ENCODE measurements around the gene PDCD1LG2.
"Not testable (repeated sequence)": the region's sequence is repeated elsewhere in the genome, so short reads cannot be mapped to it uniquely, and the experiment has no call there.

The PDCD1LG2 gene

GRCh38 chr9:5494765-5495164 is 15.6 kb upstream of the PDCD1LG2 start:
- DNase-seq, result not testable (repeated sequence)

- DNase-seq, result no peak
Measured at GRCh38 chr9:5499157-5499556, 11.2 kb upstream of the PDCD1LG2 start.

GRCh38 chr9:5499889-5500398 is 10.4 kb upstream of the PDCD1LG2 start:
- DNase-seq, result no peak

GRCh38 chr9:5500441-5501235 is 9.7 kb upstream of the PDCD1LG2 start:
- DNase-seq, result no peak

GRCh38 chr9:5502553-5502952 is 7.8 kb upstream of the PDCD1LG2 start:
- DNase-seq, result no peak

- no peak for DNase-seq
Measured at GRCh38 chr9:5509573-5509972, 758 bp upstream of the PDCD1LG2 start.

GRCh38 chr9:5510989-5511388 is 658 bp downstream of the PDCD1LG2 start:
- no peak for DNase-seq

- DNase-seq, result no peak
Measured at GRCh38 chr9:5511476-5511875, 1.1 kb downstream of the PDCD1LG2 start.

GRCh38 chr9:5511935-5512580 is 1.7 kb downstream of the PDCD1LG2 start:
- DNase-seq, result no peak

GRCh38 chr9:5512658-5513452 is 2.5 kb downstream of the PDCD1LG2 start:
- no peak for DNase-seq

- DNase-seq, result no peak
Measured at GRCh38 chr9:5513966-5514616, 3.8 kb downstream of the PDCD1LG2 start.

GRCh38 chr9:5514617-5515260 is 4.4 kb downstream of the PDCD1LG2 start:
- no peak for DNase-seq

- no peak for DNase-seq
Measured at GRCh38 chr9:5515261-5515650, 4.9 kb downstream of the PDCD1LG2 start.

GRCh38 chr9:5516453-5517220 is 6.3 kb downstream of the PDCD1LG2 start:
- DNase-seq, result no peak

GRCh38 chr9:5518171-5518936 is 8.0 kb downstream of the PDCD1LG2 start:
- DNase-seq, result no peak

GRCh38 chr9:5518937-5519319 is 8.6 kb downstream of the PDCD1LG2 start:
- no peak for DNase-seq

GRCh38 chr9:5524090-5524489 is 13.8 kb downstream of the PDCD1LG2 start:
- no peak for DNase-seq

- DNase-seq, result no peak
Measured at GRCh38 chr9:5529683-5530221, 19.4 kb downstream of the PDCD1LG2 start.

GRCh38 chr9:5531101-5531882 is 21.0 kb downstream of the PDCD1LG2 start:
- DNase-seq, result no peak

- DNase-seq, result no peak
Measured at GRCh38 chr9:5532306-5532705, 22.0 kb downstream of the PDCD1LG2 start.

Measured in NCI-H1436 treated with DMSO at 0.1 percent for 48 hours (cell line).